Ishikawa (cell line): Measurements from ENCODE around the gene PYCARD.

ENCODE experiments used
- CREB1 ChIP-seq: IDR thresholded peaks from 2 replicates; pipeline ENCODE4 v1.6.1; 2012; ENCODE audit warnings: low read depth
- EP300 ChIP-seq: IDR thresholded peaks from 2 replicates; pipeline ENCODE4 v1.6.1; 2012; ENCODE audit warnings: borderline replicate concordance
- FOXM1 ChIP-seq: IDR thresholded peaks from 2 replicates; pipeline ENCODE4 v1.6.1; 2012; ENCODE audit warnings: low read depth, borderline replicate concordance
- NFIC ChIP-seq: IDR thresholded peaks from 2 replicates; pipeline ENCODE4 v1.6.1; 2012
- RAD21 ChIP-seq: IDR thresholded peaks from 2 replicates; pipeline ENCODE4 v1.6.1; 2012; ENCODE audit warnings: low read depth
- TCF12 ChIP-seq: IDR thresholded peaks from 2 replicates; pipeline ENCODE4 v1.6.1; 2012; ENCODE audit warnings: low read depth
- TEAD4 ChIP-seq: IDR thresholded peaks from 2 replicates; pipeline ENCODE4 v1.6.1; 2012
- YY1 ChIP-seq: IDR thresholded peaks from 2 replicates; pipeline ENCODE4 v1.6.1; 2012; ENCODE audit warnings: low read depth
- ZBTB7A ChIP-seq: IDR thresholded peaks from 2 replicates; pipeline ENCODE4 v1.6.1; 2012; ENCODE audit warnings: low read depth
- TF ChIP-seq, protein P1 (sequence below): IDR thresholded peaks from 2 replicates; pipeline ENCODE4 v1.6.1; 2012
- TF ChIP-seq, protein P2 (sequence below): IDR thresholded peaks from 2 replicates; pipeline ENCODE4 v1.6.1; 2012; ENCODE audit warnings: low read depth, mild to moderate bottlenecking

DNA sequence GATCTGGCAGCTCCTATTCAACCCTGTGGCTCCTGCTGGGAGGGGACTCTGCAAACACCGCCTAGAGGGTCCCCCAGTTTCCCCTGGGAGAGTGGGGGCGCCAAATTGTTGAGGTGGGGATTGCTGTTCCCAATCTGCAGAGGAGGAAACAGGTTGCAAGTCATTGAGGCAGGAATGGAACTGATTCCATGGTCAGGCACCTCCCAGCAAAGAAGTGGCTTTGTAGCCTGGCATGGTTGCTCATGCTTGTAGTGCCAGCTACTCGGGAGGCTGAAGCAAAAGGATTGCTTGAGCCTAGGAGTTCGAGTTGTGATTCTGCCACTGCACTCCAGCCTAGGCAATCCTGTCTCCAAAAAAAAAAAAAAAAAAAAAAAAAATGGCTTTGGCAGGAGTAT lies 14.6 kb upstream of the PYCARD start:
- no peak for TF ChIP-seq TEAD4
- TF ChIP-seq EP300 = no peak
- TF ChIP-seq, protein P1, sequence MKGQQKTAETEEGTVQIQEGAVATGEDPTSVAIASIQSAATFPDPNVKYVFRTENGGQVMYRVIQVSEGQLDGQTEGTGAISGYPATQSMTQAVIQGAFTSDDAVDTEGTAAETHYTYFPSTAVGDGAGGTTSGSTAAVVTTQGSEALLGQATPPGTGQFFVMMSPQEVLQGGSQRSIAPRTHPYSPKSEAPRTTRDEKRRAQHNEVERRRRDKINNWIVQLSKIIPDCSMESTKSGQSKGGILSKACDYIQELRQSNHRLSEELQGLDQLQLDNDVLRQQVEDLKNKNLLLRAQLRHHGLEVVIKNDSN = no peak
- TF ChIP-seq ZBTB7A = no peak
- TF ChIP-seq NFIC = no peak
- no peak for TF ChIP-seq RAD21
- TF ChIP-seq YY1 = no peak
- TF ChIP-seq, protein P2, sequence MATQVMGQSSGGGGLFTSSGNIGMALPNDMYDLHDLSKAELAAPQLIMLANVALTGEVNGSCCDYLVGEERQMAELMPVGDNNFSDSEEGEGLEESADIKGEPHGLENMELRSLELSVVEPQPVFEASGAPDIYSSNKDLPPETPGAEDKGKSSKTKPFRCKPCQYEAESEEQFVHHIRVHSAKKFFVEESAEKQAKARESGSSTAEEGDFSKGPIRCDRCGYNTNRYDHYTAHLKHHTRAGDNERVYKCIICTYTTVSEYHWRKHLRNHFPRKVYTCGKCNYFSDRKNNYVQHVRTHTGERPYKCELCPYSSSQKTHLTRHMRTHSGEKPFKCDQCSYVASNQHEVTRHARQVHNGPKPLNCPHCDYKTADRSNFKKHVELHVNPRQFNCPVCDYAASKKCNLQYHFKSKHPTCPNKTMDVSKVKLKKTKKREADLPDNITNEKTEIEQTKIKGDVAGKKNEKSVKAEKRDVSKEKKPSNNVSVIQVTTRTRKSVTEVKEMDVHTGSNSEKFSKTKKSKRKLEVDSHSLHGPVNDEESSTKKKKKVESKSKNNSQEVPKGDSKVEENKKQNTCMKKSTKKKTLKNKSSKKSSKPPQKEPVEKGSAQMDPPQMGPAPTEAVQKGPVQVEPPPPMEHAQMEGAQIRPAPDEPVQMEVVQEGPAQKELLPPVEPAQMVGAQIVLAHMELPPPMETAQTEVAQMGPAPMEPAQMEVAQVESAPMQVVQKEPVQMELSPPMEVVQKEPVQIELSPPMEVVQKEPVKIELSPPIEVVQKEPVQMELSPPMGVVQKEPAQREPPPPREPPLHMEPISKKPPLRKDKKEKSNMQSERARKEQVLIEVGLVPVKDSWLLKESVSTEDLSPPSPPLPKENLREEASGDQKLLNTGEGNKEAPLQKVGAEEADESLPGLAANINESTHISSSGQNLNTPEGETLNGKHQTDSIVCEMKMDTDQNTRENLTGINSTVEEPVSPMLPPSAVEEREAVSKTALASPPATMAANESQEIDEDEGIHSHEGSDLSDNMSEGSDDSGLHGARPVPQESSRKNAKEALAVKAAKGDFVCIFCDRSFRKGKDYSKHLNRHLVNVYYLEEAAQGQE = no peak
- no peak for TF ChIP-seq TCF12
- no peak for TF ChIP-seq FOXM1
- no peak for TF ChIP-seq CREB1
